GM13976 (cell line): ENCODE results near the gene DND1.
"Not testable (repeated sequence)": the region's sequence is repeated elsewhere in the genome, so short reads cannot be mapped to it uniquely, and the experiment has no call there.

Experiments
- DNase-seq: peaks from one replicate; pipeline ENCODE4 v3.0.0; 2012; ENCODE audit warnings: low spot score
- CTCF ChIP-seq: IDR thresholded peaks from 2 replicates; pipeline ENCODE4 v1.5.1; 2012; ENCODE audit warnings: borderline replicate concordance, mild to moderate bottlenecking; ENCODE audit not compliant: insufficient read depth; ENCODE audit errors: extremely low read depth, missing control alignments, control extremely low read depth
- in situ Hi-C: fragments of 300-500 bp; cut with MboI; formaldehyde crosslinking; loops from one replicate; pipeline ENCODE4 v1.12.0; 2022; ENCODE audit warnings: low sequenced_read_pairs, mixed read lengths, inconsistent platforms; ENCODE audit not compliant: unreplicated experiment

The DND1 gene

GRCh38 chr5:140671472-140672125 is 1.8 kb downstream of the DND1 start:
- DNase-seq = no peak
- TF ChIP-seq CTCF = no peak
- in situ Hi-C loops = no loop called here

- DNase-seq, in situ Hi-C loops: not testable (repeated sequence)
These were observed 2.3 kb downstream of the DND1 start for GRCh38 chr5:140671035-140671434.

GRCh38 chr5:140664359-140665119 is 8.8 kb downstream of the DND1 start, which contains the start of gene WDR55:
Gene WDR55 (plus strand): TSS chr5:140664904. CDS start chr5:140664913, 9 bp downstream.
- DNase-seq = peak; percentile 95
- in situ Hi-C loops = no loop called here
- TF ChIP-seq CTCF = no peak

GRCh38 chr5:140664030-140664358 is 9.4 kb downstream of the DND1 start:
- TF ChIP-seq CTCF = no peak
- no peak for DNase-seq
- in situ Hi-C loops = no loop called here

GRCh38 chr5:140660371-140660770 is 13.0 kb downstream of the DND1 start:
- in situ Hi-C loops = not testable (repeated sequence)

GRCh38 chr5:140658870-140659269 is 14.5 kb downstream of the DND1 start:
- in situ Hi-C loops = no loop called here
- no peak for TF ChIP-seq CTCF
- no peak for DNase-seq

More at GRCh38 chr5:140660371-140660770, 13.0 kb downstream of the DND1 start:
- not testable (repeated sequence) for DNase-seq

- TF ChIP-seq CTCF = no peak
- no peak for DNase-seq
- in situ Hi-C loops = no loop called here
These were observed 26.3 kb downstream of the DND1 start for GRCh38 chr5:140647042-140647419.
